ENCODE measurements around the gene HNMT. TPM values are rescaled to one million over a fixed set of nuclear protein-coding genes. Genes with fewer than 3 reads are reported as not detected.
"Not testable (repeated sequence)": the region's sequence is repeated elsewhere in the genome, so short reads cannot be mapped to it uniquely, and the experiment has no call there.

Gene HNMT
- 11.8 TPM for total RNA-seq
- long read RNA-seq, transcript HNMT-202 (6 exons, 3,295 nt): major isoform, 9 of 10 reads
- long read RNA-seq, partial matches to known transcripts: 0 of 10 reads
- long read RNA-seq, other reads (novel, unspliced or antisense): 0 of 10 reads

- DNase-seq (ENCODE audit: low spot score): no peak
- intact Hi-C loops (cut with DNase I): no loop called here
Measured at GRCh38 chr2:137964066-137964858, at the start of gene HNMT. TSS of gene HNMT (plus strand) at chr2:137964473. CDS start at chr2:137964492, 19 bp downstream.

DNA sequence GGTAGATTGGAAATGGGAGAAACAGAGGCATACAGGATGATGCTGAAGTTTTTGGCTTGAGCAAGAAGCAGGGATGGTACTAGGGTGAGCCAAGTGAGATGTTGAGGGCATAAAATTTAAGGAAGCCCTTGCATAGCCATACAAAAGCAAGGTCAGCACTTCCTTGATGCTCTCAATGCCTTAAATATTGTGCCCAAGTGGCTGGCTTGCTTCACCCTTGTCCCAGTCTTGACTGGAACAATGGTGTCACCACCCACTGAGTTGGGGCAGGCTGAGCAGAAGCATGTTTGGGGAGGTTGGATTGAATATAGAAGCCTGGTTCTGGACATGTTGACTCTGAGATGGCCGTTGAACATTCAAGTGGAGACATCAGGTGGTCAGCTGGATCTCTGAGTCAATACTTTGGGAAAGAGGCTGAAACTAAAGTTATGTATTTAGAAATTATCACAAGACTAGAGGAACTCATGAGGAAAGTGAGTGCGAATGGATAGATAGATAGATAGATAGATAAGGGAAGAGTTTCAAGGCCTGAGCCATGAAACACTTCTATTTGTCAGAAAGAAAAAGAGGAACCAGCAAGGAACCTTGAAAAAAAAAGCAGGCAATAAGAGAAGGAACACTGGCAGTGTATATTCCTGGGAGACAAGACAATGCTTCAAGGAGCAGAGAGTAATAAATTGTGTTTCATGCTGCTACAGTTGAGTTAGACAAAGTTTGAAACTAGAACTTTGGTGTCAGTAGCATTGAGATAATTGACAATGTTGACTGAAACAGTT is 43.0 kb upstream of the HNMT start:
- DNase-seq (ENCODE audit: low spot score): no peak
- intact Hi-C loops (cut with DNase I): no loop called here

DNA sequence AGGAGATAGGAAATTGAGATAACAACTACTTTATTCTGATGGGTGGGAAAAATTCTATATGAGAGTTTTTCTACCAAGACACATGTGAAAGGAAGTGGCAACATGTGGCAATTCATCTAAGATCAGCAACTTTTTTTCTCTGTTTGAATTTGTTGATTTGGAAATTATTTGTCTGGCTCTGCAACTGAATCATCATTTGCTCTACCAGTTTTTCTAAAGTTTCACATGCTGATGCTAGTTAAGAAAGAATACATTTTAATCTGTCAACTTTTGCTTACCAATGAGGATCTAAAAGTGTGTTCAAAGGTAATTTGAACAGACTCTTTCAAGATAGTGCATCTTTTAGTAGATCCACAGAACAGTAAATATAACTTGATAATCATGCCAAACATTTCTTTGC is 42.1 kb upstream of the HNMT start:
- DNase-seq (ENCODE audit: low spot score); intact Hi-C loops (cut with DNase I): not testable (repeated sequence)

DNA sequence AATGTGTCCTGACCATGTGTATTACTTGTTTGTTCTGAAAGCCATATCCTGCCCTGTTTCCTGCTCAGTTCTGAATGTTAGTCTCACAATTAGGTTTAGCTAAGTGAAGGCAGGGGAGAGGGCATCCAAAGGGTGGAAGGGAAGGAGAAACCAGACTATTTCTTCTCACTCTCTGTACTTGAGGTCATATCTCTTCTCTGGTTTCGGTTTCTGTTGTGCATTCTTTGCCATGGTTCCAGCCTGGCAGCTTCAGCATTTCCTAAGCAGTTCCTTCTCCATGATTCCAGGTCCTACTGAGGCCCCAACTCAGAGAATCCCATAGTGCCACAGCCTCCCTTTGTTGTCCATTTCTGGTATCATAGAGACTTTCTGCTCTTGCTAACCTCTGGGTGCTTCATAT is 40.3 kb upstream of the HNMT start:
- intact Hi-C loops (cut with DNase I): no loop called here
- DNase-seq (ENCODE audit: low spot score): no peak

- intact Hi-C loops (cut with DNase I): no loop called here
- no peak for DNase-seq (ENCODE audit: low spot score)
Measured at GRCh38 chr2:137925599-137925998, 38.7 kb upstream of the HNMT start.

DNA sequence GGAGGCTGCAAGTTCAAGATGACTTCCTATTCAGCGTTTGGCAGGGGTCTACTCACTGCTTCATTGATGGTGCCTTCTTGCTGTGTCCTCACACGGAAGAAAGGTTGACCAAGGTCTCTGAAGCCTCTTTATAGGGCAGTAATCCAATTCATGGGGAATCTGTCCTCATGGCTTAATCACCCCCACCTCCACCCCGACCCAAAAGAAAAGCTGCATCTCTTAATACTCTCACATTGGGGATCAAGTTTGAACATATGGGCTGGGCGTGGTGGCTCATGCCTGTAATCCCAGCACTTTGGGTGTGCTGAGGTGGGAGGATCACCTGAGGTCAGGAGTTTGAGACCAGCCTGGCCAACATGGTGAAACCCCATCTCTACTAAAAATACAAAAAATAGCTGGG is 36.4 kb upstream of the HNMT start:
- no peak for DNase-seq (ENCODE audit: low spot score)
- intact Hi-C loops (cut with DNase I): no loop called here

- intact Hi-C loops (cut with DNase I): no loop called here
- DNase-seq (ENCODE audit: low spot score): no peak
Measured at GRCh38 chr2:137928547-137929518, 35.4 kb upstream of the HNMT start.

DNA sequence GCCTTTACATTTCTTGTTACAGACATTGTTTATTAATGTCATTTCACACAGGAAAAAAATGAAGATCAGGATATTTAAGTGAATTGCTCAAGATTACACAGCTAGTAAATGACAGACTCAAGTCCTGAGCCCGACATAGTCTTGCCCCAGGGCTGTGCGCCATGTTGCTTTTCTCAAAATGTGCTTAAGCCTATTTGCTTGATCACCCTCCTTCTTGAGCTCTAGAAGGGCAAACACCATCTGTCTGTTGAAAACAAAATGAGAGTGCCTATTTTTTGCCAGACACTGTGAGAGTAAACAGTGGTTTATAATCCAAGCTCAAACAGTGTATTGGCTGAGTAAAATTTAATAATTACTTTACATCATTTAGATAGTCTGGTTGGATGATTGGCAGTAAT is 34.8 kb upstream of the HNMT start:
- no peak for DNase-seq (ENCODE audit: low spot score)
- intact Hi-C loops (cut with DNase I): no loop called here

GRCh38 chr2:137930146-137930545 is 34.1 kb upstream of the HNMT start:
- intact Hi-C loops (cut with DNase I): no loop called here
- no peak for DNase-seq (ENCODE audit: low spot score)

- intact Hi-C loops (cut with DNase I): no loop called here
- DNase-seq (ENCODE audit: low spot score): no peak
Measured at GRCh38 chr2:137935591-137935990, 28.7 kb upstream of the HNMT start.

- intact Hi-C loops (cut with DNase I): no loop called here
- no peak for DNase-seq (ENCODE audit: low spot score)
Measured at GRCh38 chr2:137937246-137937645, 27.0 kb upstream of the HNMT start.

DNA sequence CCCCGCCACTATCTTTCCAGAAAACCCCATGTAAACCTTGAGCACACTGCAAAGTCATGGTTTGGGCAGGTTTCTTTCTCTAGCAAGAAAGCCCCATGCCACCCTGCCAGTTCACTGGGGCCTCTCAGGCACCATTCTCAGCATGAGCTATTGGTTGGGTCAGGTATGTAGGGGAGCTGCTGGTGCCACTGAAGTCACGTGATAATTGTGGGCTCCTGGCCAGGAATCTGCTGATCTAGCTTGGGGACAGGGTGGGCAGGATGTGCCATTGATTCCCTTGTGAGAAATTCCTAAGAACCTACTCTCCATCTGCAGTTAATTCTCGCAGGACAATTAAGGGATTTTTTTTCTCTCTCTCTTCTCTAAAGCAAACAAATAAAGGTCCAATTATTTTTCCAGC is 26.5 kb upstream of the HNMT start:
- intact Hi-C loops (cut with DNase I): no loop called here
- DNase-seq (ENCODE audit: low spot score): no peak

GRCh38 chr2:137938204-137938603 is 26.1 kb upstream of the HNMT start:
- intact Hi-C loops (cut with DNase I): no loop called here
- DNase-seq (ENCODE audit: low spot score): no peak

DNA sequence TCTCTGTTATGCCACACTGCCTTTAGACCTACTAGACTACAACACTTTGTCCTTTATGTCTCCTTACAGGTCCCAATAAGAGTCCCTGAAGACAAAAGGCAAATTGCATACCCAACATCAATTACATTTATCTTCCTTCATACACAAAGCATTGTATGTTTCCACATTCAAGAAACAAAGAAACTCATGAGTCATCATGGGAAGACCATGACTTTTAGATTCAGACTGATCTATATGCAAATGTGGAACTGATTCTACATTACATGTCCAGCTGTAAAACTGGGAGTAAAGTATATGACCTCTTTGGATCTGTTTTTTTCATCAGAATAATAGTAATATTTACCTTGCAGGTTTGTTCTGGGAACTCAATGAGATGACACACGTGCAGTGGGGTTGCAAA is 25.2 kb upstream of the HNMT start:
- no peak for DNase-seq (ENCODE audit: low spot score)
- intact Hi-C loops (cut with DNase I): no loop called here

DNA sequence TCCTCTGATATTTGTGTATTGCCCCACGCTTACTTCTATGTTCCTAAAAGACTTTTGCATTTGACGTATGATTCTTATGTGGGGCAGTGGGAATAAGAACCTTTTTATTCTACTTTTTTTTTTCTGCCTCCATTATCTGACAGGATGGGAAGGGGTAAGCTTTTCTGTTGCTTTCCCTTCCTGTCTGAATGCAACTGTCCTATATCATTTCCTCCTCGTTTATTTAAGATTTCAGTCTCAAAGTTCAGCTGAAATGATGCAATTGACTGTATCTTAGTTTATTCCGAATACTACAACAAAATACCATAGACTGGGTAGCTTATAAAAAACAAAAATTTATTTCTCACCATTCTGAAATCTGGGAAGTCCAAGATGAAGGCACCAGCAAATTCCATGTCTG is 24.1 kb upstream of the HNMT start:
- intact Hi-C loops (cut with DNase I): no loop called here
- no peak for DNase-seq (ENCODE audit: low spot score)

GRCh38 chr2:137942037-137942832 is 22.0 kb upstream of the HNMT start:
- DNase-seq (ENCODE audit: low spot score): no peak
- intact Hi-C loops (cut with DNase I): no loop called here

DNA sequence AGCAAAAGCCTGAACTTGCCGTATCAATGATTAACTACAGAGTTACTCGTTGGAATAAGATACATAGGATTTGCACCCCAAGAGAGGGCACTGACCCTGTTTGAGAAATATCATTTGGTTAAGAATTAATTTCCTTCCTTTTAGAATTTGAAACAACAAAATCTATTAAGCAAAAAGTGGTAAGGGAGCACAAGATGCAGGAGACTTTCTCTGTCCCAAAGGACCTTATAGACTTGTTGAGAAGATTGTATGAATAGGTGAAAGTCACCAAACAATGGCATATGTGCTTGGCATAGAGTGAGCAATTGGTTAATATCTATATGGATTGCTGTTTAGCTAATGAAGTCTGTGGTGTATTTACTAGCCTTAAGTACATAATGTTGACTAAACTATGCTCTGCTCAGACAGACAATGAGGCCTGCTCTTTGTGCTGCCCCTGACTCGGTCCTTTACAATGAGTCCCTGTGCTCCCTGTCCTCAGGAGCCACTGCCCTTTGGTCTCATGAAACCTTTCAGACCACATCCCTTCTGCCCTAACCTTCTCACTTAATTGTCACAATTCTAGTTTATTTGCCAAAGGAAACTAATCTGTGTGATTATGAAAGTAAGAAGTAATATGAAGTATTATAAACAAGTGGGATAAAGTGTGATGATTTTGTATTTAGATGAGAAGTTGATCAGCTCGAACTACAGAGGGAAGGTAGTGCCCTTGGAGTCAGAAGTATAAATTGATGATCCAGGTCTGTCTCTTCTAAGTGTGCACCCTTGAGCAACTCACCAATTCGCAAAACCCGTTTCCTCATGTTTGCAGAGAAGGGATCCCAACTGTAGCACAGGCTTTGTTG is 21.2 kb upstream of the HNMT start:
- no peak for DNase-seq (ENCODE audit: low spot score)
- intact Hi-C loops (cut with DNase I): no loop called here

- intact Hi-C loops (cut with DNase I): no loop called here
- DNase-seq (ENCODE audit: low spot score): no peak
Measured at GRCh38 chr2:137943678-137944347, 20.5 kb upstream of the HNMT start.

All from cardiac septum (tissue), 1 donor.